ENCODE measurements around the gene FBXO31.

GRCh38 chr16:87316450-87316922, 67.1 kb downstream of the FBXO31 start:
- TF ChIP-seq CTCF (IDR thresholded peaks at IDR 0.05) = no peak
- no peak for TF ChIP-seq POLR2A (IDR thresholded peaks at IDR 0.05)
